DOHH2 (cell line): ENCODE results near the gene SPAG16.

Experiments
- CTCF ChIP-seq: fragments of 200-600 bp; sonication (generic); IDR thresholded peaks from one replicate; pipeline ENCODE4 v1.5.1; 2014; ENCODE audit warnings: antibody characterized with exemption, mild to moderate bottlenecking, low read depth, low read length; ENCODE audit not compliant: poor library complexity, severe bottlenecking
- EZH2phosphoT487 ChIP-seq: fragments of 200-600 bp; sonication (generic); IDR thresholded peaks from 2 replicates; pipeline ENCODE4 v1.6.1; 2017; ENCODE audit warnings: borderline replicate concordance, mild to moderate bottlenecking, antibody characterized with exemption, low read length, moderate library complexity, mixed read lengths

- TF ChIP-seq CTCF, result no peak
- TF ChIP-seq EZH2phosphoT487, result no peak
Observed at GRCh38 chr2:214185546-214185945, 901.3 kb downstream of the SPAG16 start.
